ENCODE data around the gene CFLAR.
"Not testable (repeated sequence)": the region's sequence is repeated elsewhere in the genome, so short reads cannot be mapped to it uniquely, and the experiment has no call there.

CFLAR gene

DNA sequence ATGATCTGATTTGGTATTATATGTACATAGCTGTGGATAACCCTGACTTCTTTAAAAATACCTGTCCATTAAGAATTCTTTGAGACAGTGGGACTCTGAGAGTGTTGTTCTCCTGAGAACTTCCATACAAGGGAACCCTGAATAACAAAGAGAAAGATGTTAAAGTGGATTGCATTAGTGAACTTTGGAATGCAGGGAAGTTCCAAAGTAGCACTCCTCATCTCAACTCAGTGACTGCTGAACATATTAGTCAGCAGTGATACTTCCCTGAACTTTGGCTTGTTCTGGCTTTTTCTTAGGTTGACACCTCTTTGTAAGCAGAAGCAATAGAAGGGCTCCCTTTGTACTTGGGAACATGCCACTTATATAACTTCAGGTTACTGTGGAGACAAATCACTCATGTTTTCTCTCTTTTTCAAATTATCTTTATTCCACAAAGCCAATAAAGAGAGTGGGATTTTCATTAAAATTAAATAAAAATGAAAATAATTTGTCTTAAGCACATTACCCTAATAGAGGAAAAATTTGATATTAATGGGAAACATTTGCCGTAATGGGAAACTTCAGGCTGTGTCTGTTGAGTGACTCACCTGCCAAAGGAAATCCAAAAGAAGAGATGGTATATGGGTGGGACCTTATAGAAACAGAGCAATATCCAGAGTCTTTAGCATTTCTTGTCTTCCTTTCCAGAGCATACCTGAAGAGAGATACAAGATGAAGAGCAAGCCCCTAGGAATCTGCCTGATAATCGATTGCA, 33.3 kb downstream of the CFLAR start:
- DNase-seq (ENCODE audit: low read depth, low spot score) = no peak

DNA sequence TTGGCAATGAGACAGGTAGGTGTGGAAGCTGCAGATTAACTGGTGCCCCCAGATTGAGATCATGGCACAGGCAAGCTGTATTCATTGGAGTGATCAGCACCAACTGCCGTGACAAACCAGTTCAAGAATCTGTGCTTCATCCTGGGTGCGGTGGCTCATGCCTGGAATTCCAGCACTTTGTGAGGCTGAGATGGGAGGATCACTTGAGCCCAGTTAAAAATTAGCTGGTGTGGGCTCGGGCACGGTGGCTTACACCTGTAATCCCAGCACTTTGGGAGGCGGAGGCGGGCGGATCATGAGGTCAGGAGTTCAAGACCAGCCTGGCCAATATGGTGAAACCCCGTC, 33.8 kb downstream of the CFLAR start:
- DNase-seq (ENCODE audit: low read depth, low spot score) = not testable (repeated sequence)

DNA sequence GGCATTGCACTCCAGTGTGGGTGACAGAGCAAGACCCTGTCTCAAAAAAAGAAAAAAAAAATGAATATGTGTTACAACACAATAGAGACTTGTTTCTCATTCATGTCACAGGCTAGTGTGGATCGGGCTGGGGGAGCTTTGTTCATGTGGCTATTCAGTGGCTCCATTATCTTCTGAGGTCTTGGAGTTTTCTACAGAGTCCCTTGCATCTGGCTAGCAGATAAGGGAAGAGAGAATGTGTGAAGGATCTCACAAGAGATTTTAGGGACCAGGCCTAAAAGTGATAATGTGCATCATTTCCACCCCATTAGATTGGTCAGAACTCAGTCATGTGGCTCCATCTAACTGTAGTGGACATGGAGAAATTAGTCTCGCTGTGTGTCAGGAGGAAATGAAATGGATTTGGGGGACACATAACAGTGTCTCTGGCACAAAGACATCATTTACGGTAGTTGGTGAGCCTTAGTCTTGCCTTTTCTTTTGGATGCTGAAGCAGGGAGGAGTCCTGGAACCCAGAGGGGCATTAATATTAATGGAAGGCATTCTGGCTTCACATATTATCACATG, 34.6 kb downstream of the CFLAR start:
- no peak for DNase-seq (ENCODE audit: low read depth, low spot score)

DNA sequence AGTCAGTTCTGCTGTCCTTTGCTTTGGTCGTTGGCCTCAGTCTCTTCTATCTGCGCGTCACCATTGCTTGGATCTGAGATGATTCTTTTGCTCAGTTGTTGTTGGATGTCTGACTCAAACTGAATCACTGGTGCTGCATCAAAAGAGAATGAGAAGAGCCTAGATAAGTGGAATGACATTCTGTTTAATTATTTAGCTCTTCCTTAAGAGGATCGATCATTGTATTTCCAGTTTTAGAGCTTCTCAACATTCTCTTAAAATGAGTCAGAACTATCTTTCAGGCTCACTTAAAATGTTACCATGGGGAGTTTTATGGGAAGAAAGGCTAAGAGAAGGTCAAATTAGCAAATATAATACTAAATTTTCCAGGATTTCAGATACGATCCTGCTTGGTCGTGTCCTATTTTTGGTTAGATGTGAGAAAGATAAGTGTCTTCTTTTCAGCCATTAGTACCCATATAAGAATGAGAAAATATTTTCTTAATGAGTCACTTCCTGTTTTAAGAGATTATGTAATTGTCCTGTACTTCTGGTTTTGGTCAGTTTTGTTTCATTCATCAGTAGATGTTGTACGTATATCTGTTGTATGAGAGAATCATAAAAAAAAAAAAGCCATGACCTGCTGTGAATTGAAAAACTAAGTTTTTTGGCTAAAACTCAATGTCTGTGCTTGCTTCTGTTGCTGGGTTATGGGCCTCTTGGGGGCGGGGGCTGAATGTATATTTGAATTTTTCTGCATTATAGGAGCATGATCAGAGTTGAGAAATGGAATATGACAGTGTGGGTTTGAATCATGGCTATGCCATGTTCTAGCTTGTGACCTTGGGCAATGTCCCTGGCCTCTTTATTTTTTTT, 35.4 kb downstream of the CFLAR start:
- DNase-seq (ENCODE audit: low read depth, low spot score) = no peak

DNA sequence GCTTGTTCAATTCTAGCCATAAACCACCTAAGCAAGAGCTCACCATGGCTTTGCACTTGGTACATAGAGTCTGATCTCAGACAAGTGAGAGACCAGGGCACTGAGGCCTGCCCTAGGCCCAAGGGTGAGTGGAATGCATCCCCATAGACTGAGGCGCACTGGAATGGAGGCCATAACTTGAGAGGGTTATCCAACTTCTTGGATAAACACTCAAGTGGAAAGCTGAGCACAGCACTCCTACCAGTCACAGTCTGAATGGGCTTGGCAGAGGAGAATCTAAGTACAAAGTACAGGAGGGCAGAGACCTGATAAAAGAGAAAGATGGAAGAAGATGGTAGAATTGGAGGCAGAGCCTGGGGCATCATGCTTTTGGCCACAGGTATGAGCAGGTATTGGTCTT, 36.6 kb downstream of the CFLAR start:
- no peak for DNase-seq (ENCODE audit: low read depth, low spot score)

DNA sequence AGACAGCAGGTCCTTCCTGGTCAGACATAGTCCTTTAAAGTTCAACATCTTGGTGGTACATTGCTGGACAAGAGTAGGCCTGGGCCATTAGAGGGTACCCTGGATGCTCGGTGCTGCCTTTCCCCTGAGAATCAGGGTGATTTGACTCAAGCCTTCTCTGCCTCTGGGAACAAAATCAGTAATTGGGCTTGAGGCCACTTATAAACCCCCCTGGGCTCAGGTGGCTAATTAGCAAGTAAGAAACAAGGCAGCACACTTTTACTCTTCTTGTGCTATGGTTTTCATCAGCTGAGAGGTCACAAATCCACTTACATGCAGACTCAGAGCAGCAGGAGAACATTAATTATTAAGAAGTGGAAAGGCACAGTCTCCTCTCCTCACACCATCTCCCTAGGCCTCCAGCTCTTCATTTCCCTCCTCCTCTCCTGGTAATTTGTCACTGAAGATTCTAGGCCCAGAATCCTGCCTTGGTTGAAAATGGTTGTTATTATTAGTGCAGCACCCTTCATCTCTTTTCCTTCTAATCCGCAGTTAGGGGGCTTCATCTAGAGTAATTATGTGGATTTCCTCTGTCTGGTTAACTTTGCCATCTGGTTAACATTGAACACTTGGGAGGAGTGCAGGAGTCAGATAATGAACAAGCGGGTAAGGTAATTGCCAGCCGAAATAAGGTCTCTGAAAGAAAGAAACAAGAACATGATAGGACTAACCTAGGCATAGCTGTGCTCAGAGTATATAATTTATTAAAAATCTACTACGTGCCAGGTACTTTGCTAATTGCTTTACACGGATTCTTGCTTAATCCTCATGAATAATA, 37.2 kb downstream of the CFLAR start:
- DNase-seq (ENCODE audit: low read depth, low spot score) = no peak

DNA sequence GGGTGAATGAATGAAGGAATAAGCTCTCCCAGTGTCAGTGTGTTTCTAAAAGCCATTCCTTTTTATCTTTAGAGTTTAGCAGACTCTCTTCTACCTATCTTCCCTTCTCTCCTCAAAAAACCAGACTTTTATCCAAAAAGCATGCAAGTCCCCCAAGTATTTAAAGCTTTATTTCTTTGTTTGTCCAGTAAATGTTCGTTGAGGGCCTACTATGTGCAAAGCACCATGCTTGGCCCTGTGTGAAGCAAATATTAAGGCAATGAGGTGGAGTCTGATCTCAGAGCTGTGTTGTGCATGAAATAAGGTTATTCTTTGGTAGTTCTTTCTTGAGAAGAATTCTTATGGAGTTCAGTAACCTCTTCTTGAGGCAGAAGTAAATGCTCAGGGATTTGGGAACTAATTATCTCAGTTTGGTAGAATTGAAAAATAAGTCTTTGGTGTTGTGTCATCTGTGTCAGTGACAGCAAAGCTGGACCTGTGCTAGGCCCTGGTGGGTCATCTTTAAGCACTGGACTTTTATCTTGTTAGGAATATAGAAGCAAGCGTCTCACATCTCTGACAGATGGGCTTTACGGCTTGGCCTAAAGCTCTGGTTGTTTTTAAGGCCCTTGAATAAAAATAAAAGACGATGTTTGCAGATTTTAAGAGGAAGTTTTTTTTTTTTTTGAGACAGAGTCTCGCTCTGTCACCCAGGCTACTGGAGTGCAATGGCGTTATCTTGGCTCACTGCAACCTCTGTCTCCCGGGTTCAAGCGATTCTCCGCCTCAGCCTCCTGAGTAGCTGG, 38.8 kb downstream of the CFLAR start:
- no peak for DNase-seq (ENCODE audit: low read depth, low spot score)

DNA sequence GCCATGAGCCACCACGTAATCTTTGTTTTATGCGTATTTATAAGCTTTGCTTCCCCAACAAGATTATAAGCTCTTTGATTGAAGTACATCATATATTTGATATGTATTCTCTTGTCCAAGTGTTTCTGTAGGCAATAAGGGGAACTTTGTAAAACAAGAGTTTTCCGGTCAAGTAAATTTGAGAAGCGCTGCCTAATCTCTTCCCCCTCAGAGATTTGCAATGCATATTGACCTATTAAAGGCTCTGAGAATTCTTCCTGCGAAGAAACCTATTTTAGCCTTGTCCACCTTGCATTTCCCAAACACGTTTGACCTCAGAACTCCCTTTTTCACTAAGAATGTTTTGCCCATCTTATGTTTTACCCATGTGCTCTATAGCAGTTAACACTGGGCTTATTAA, 40.1 kb downstream of the CFLAR start:
- no peak for DNase-seq (ENCODE audit: low read depth, low spot score)

DNA sequence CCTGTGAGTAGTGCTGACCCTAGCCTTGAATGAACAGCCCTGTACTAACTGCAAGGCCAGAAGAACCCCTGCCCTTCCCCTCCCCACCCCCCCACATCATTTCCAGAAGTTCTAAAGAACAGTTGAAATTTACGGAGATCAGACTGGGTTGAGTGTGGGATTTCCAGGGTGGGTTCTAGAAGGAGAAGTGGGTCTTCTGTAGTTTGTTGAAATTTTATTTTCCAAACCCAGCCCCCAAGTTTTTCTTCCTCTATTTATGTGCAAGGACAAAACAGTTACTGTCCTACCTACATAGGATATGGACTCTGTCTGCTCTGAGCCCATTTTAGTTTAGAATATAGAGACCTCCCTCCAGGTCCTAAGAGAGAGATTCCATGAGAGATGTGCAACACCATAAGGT, 40.7 kb downstream of the CFLAR start:
- no peak for DNase-seq (ENCODE audit: low read depth, low spot score)

DNA sequence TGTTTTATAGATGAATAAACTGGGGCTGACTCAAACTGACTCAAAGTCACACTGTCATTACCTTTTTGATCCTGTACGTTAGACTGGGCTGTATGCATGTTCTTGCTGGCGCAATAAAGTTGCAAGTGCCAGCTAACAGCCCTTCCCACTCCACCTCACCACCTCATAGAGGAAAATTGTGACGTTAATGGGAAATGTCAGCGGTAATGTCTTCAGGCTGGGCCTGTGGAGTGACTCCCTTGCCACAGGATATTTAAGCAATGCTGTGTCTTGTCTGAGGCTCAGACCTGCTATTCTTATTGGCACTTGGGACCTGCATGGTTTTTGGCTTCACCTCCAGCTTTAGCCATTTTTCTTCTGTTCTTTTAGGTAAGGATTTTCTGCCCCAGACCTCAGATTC, 41.7 kb downstream of the CFLAR start:
- no peak for DNase-seq (ENCODE audit: low read depth, low spot score)

DNA sequence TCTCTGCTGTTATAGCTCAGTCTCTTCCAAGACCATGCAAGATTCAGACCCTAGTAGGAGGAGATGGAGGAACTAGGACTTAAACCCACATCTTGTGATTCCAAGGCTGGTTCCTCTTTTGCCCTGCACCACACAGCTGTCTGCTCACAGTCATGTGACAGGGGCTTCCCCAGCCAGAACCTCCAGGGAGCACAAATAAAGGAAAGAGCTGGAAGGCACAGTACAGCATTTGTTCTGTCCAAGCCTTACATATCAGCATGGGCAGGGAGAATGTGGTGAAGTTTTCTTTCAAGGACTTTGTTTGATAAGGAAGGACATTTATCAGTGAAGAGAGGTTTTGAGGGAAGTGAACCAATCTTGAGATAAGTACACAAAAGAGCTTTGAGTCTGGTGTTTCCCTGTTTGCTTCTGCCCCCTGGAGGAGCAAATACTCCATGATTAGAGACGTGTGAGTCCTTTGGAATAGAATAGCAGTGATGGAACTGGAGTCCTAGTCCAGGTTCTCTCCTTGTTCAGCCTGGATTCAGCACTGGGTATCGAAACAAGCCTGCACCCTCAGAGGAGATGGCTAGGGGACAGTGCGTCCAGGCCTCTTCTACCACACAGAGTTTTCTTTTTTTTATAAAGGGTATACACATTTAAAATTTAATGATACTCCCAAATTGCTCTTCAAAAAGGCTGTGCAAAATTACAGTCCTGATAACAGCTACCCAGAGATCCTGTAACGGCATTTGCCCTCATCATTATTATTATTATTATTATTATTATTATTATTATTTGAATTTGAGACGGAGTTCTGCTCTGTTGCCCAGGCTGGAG, 42.4 kb downstream of the CFLAR start:
- no peak for DNase-seq (ENCODE audit: low read depth, low spot score)

DNA sequence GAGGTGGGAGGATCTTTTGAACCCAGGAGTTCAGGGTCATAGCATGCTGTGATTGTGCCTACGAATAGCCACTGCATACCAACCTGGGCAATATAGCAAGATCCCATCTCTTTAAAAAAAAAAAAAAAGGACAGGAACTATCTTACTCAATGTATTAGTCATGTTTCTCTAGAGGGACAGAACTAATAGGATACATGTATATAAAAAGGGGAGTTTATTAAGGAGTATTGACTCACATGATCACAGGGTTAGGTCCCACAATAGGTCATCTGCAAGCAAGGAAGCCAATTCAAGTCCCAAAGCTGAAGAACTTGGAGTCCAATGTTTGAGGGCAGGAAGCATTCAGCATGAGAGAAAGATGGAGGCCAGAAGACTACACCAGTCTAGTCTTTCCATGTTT, 48.2 kb downstream of the CFLAR start:
- no peak for DNase-seq (ENCODE audit: low read depth, low spot score)

DNA sequence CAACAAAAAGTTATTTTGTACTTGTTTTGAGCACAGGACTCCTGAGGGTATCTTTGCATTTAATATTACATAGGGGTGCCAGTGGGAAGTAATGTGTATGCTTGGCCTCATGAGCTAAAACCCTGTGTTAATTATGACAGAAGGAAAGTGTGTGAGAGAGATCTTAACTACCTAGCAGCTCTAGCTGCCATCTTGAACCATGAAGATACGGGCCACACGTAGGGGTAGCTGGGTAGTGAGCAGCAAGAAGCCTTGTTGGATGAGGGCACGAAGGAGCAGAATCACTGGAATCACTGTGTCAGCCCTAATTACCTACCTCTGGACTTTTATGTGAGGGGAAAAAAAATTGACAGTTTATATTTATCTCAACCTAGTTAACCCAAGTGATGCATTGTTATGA, 51.6 kb downstream of the CFLAR start:
- no peak for DNase-seq (ENCODE audit: low read depth, low spot score)

DNA sequence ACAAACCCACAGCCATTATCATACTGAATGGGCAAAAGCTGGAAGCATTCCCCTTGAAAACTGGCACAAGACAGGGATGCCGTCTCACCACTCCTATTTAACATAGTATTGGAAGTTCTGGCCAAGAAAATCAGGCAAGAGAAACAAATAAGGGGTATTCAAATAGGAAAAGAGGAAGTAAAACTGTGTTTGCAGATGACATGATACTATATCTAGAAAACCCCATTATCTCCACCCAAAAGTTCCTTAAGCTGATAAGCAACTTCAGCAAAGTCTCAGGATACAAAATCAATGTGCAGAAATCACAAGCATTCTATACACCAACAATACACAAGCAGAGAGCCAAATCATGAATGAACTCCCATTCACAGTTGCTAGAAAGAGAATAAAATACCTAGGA, 52.5 kb downstream of the CFLAR start:
- not testable (repeated sequence) for DNase-seq (ENCODE audit: low read depth, low spot score)

DNA sequence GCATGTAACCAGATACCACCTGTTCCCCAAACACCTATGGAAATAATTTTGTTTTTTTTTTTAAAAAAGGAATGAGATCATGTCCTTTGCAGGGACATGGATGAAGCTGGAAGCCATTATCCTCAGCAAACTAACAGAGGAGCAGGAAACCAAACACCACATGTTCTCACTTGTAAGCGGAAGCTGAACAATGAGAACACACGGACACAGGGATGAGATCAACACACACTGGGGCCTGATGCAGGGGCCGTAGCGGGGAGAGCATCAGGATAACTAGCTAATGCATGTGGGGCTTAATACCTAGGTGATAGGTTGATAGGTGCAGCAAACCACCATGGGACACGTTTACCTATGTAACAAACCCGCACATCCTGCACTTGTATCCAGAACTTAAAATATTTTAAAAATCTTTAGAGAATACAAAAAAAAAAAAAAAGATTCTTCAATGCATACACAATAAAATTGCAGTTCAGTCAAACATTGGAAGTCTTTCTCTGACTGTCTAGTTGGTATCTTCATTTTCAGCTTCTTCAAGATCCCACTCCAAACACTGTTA, 55.4 kb downstream of the CFLAR start:
- DNase-seq (ENCODE audit: low read depth, low spot score) = no peak

DNA sequence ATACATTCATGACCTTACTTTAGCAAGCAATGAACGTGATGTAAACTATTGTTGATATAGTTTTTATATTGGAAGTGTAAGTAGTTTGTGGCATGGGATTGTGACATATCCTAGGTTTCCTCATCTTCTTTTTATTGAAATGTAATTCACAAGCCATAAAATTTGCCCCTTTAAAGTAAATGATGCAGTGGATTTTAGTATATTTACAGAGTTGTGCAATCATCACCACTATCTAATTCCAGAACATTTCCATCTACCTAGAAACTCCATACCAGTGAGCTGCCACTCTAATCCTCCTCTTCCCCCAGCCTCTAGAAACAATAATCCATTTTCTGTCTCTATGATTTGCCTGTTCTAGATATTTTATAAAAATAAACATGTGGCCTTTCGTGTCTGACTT, 56.3 kb downstream of the CFLAR start:
- DNase-seq (ENCODE audit: low read depth, low spot score) = no peak

DNA sequence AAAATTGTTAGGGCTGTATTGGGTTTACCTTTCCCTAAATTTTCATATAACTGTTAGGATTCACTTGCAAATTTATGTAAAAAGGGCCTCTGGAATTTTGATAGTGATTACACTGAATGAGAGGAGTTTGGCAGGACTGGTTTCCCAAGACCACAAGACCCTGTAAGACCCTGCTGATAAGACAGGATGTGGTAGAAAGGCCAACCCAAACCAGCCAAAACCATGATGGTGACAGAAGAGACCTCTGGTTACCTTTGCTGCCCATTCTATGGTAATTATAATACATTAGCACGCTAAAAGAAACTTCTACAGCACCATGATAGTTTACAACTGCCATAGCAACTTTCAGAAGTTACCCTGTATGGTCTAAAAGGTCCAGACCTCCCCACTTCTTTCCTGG, 58.7 kb downstream of the CFLAR start:
- DNase-seq (ENCODE audit: low read depth, low spot score) = no peak

DNA sequence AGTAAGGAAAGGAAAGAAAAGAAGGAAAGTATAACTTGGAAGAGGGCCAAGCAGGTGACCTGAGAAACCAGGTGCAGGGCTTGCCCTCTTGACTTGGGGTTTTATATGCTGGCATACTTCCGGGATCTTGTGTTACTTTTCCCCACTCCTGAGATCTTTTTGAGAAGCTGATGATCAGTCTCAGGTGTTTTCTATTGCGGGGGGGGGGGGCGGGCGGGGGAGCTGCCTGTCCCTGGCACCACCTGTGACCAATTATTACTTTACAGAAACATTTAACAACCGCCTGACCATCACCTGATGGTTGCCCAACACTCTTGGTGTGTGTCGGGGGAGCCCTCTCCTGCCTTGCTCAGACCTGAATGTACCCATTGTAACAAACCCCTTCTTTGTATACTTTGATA, 60.1 kb downstream of the CFLAR start:
- no peak for DNase-seq (ENCODE audit: low read depth, low spot score)

DNA sequence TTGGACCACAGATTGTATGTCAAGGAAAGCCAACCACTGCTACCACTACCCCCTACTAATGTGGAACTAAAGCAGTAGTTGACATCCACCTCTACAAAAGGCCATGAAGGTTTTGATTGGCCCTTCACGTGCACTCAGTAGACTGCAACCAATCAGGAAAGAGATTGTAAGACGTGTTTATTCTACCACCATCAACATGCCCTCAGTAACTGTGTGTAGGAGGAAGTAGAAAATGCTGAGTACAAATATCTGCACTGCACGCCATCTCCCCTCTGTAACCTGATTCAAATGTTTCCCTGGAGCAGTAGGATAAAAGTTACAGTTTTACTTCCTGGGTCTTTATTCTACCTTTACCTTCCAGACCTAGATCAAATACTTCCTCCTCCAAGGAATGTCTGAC, 64.0 kb downstream of the CFLAR start:
- no peak for DNase-seq (ENCODE audit: low read depth, low spot score)

Data from iPS DF 19.7 (cell line).